Activated CD4-positive, CD25-positive, alpha-beta regulatory T cell (primary cell): ENCODE results near the gene SLC36A3.

ENCODE experiments used
- DNase-seq, 4 experiments: peaks; one replicate each; lab custom pipeline; 2025; lab: John Stamatoyannopoulos, UW

SLC36A3 gene

DNA sequence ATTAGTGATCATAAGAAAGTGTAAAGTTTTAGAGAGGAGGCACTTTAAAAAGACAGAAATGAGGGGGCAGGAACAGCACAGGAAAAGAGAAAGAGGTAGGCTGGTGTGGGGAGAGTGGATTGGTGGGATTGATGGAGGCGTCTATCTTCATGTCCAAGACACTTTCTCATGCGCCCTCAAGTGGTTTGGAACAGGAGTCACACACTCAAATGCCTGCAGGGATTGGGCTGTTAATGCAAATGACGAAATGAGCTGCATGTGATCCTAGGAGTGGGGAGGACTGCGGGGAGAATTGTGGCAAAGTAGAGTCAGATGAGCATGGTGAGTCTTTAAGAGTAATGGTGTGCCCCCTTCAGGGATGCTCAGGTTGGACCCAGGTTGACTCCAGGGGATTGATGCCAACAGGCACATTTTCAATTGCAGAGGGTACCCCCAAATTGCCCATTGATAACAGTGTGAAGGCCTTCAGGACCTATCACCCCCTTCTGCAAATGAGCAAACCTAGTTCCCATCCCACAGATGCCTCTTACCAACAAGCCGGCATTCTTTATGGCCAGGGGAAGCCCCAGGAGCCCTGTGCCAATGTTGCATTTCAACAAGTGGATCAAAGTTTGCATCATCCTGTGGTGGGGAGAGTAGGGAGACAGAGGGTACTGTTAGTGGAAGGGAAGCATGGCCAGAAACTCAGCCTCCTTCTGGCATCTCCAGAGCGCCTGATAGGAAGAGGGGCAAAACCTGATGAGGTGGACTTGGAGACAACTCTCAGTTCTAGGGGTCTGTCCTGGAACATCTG is 5.3 kb downstream of the SLC36A3 start:
- no peak for DNase-seq

DNA sequence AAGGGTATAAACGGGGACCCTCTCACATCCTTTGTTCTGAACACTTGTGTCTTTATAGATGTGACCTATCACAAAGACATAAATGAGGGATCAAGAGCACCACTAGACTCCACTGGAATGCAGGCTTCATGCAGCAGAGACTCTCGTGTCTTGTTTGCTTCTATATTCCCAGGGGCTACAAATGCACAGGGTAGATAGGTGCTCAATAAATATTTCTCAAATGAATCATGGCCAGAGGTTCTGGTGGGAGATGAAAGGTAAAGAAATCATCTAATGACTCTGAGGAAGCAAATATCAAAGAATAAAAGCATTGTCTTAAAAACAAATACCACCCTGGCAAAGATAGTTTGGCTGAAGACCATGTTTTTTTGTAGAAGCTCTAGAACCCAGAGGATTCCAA is 6.6 kb downstream of the SLC36A3 start:
- no peak for DNase-seq

DNA sequence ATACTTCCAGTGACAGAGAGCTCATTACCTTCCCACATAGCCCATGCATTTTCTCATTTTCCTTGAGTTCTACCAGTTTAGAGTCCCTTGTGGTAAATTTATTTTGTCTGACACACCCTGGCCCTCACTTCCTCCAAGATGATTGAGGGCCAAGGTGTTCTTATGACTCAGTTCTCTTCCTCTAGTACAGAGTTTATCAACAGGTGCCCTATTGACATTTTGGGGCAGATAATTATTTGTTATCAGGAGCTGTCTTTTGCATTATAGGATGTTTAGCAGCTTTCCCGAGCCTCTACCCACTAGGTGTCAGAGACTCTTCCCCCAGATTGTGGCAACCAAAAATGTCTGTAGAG is 7.1 kb downstream of the SLC36A3 start:
- no peak for DNase-seq

DNA sequence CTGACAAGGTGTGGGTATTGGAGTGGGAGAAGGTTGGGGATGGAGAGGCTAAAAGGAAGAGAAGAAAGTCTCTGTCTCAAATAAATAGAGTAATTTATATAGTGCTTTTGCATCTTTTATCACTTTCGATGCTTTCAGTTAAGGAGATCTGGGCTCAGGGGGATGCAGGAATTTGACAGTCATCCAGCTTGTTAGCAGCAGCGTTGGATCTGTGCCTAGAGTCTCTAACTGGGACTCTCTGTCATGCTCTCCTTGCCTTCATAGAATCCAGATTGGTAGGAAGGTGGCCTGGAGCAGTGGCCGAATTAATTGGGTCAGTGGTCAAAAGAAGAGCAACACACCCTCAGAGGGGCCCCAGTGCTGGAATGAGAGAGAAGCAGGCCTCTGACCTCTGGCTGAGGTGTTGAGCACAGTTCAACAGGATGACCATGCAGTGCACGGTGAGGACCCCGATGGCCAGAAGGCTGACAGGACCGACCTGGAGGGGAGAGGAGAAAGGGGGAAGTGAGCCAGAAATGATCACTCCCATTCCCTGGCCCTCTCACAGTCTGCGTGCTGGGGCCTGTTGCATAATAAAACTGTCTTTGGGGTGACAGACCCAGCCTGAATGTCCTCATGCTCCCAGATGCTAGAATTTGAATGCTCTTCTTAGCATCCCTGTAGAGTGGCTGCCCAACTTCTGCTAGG is 7.6 kb downstream of the SLC36A3 start:
- no peak for DNase-seq

DNA sequence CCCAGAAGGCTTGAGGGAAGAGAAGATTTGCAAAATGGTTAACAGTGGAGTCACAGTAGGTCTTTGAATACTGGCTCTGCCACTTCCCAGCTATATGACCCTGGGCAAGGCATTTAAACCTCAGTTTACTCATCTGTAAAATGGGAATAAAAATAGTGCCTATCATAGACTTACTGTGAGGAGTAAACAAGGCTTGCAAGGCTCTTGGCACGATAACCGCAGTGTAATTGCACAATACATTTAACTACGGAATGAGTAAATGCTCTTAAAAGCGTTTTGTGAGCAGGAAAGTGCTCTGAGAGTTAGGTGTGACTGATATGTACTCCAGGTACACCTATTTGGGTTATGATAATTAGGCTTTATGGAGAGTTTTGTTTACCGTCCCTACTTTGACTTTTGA is 8.4 kb downstream of the SLC36A3 start:
- no peak for DNase-seq

DNA sequence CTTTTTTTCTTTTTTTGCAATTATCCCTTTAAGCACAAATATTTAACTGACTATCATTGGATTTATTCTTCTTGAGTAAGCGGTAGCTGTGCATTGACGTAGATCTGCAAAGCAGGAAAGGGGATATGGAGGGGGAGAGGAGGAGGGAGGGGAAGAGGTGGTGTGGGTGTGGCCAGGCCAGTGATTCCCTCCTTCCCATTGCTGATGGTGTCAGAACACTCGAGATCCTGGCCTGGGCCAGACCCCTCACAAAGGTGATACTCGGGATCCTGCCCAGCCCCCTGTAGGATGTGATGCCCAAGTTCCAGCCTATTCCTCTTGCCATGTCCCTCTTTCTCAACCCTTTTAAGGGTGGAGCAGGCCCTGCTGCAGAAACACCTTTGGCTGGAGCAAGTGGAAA is 9.9 kb downstream of the SLC36A3 start:
- DNase-seq = no peak

DNA sequence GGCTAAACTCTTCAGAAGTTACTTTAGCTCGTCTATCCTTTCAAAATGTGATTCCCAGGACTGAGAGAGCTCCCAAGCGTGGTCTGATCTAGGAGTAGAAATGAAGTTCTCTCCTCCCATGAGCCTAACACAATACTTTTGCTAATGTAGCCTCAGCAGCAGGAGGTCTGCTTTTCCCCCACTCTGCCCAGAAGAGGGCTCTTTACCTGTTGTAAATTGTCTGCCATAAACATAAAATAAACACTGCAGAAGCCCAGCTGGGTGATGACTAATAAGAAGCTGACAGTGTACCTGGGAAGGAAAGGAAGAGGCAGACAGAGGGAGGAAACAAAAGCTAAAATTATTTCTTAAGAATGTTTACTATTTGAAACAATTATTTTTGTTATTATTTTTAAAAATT is 15.4 kb downstream of the SLC36A3 start:
- no peak for DNase-seq

DNA sequence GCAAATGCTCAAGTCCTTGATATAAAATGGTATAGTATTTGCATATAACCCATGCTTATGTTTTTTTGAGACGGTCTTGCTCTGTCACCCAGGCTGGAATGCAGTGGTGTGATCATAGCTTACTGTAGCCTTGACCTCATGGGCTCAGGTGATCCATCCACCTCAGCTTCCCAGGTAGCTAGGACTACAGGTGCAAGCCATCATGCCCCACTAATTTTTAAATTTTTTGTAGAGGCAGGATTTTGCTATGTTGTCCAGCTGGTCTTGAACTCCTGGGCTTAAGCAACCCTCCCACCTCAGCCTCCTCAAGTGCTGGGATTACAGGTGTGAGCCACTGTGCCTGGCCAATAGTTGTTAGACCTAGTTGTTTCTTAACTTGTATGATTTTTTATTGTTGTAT is 17.3 kb downstream of the SLC36A3 start:
- no peak for DNase-seq

DNA sequence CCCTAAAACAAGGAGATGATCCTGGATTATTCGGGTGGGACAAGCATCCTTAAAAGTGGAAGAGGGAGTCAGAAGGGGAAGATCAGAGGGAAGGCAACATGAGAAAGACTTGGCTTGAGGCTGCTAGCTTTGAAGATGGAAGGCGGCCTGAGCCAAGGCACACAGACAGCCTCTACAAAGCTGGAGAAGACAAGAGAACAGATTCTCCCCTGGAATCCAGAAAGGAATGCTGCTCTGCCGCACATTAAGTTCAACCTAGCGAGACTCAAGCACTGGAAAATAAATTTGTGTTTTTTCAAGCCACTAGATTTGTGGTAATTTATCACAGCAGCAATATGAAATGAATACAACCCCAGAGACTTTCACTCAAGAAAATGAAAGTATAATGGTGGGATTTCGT is 17.9 kb downstream of the SLC36A3 start:
- no peak for DNase-seq

DNA sequence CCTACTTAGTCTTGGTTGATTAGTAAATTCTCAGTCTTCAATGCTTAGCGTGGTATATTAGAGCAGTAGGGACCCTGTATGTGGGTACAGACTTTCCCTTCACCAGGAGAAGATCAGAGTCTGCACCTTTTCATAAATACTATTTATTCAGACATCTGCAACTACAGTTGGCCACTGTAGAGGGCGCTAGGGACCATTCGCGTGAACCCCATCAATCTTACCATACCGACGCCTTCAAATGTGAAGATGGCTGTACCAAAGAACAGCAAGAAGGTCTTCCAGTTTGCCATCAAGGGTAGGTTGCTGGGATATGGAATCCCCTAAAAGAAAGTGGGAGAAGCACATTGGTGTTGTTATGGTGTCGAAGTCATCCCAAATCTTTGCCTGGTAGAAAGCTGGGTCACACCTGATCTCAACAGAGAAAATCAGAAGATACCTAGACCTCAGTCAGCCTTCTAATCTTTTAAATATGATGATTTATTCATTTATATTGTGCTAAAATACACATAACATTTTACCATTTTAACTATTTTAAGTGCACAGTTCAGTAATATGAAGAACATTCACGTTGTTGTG is 19.1 kb downstream of the SLC36A3 start:
- no peak for DNase-seq

DNA sequence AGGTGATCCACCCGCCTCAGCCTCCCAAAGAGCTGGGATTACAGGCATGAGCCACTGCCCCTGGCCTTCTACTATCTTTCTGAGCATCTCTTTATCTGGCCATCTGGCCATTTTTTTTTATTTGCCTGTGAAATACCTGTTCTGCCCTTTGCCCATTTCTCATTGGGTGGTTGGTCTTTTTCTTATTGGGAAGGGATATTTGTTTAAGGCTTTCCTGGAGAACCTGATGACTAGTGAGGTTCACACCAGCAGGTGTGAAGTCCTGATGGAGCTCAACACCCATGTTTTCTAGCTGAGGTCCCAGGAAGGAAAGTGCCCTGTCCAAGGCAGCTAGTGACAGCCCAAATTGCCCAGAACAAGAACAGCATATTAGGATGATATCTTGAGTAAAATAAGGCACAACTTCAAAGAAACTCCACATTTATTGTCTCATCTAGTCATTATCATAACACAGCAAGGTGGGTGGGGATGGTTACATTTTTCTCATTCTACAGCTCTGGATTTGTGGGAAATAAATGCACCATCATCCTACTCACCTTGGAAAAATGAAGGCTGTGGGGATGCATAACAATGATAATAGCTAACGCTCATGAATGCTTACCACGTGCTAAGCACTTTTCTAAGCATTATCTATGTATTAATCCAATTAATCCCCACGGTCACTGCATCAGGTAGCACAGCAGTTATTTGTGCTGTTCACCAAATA is 20.3 kb downstream of the SLC36A3 start:
- DNase-seq = no peak

DNA sequence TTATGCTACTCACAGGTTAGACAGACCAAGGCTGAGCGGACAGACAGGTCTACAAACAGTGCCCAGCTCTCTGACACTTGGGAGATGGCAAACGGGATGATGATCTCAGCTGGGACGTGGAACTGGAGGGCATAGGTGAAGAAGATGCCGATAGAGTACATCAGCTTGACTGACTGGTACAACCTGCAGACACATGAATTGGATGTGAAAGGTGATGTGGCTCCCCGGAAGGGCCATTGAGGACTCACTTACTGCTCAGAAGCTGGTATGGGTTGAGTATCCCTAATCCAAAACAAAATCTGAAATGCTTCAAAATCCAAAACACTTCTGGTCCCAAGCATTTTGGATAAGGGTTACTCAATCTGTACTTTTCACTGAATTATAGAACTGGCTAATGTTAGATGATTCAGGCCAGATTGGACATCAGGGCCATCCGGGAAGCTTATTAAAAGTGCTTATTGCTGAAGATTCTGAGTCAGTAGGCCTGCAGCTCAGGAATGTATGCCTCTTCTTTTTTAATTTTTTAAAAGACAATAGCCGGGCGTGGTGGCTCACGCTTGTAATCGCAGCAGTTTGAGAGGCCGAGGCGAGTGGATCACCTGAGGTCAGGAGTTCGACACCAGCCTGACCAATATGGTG is 22.4 kb downstream of the SLC36A3 start:
- no peak for DNase-seq

DNA sequence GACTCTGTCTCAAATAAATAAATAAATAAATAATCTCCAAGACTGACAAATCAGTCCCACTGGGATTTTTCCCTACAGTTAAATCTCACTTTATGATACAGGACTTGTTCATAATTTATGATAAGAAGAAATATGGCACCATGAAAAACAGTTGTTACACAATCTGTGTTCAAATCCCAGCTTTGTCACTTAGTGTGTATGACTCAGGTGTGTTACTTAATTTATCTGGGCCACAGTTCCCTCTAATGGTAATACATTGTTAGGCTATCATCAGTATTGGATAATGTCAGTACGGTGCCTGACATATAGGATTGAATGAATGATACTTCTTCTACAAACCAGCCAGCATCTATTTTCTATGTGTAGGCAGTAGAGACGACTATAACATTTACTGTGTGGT is 23.1 kb downstream of the SLC36A3 start:
- no peak for DNase-seq

DNA sequence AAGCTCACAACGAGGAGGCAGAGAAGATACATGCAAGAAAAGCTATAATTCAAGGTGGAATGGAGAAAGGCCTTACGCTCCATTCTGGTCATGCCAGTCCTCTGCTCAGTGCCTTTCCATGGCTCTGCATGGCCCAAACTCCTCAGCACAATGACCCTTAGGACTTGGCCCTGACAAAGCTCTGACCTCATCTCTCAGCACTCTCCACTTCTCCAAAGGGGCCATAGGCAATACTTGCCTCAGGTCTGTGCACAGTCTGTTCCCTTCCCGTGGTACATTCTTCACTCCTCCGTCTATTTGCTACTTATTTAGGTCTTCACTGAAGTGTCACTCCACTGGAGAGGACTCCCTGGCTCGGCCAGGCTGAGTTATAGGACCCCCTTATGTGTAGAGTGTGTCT is 24.7 kb downstream of the SLC36A3 start:
- DNase-seq = no peak

DNA sequence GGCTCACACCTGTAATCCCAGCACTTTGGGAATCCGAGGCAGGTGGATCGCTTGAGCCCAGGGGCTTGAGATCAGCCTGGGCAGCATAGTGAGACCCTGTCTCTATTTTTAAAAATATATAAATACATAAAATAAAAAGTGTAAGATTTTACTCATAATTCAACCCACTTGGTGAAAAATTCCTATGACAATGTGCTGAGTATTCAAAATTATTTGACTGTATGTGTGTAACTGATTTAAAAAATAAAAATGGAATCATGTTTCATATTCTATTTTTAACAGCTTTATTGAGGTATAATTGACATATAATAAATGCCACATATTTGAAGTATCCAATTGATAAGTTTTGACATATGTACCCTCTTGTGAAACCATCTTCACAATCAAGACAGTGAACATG is 27.8 kb downstream of the SLC36A3 start:
- no peak for DNase-seq

DNA sequence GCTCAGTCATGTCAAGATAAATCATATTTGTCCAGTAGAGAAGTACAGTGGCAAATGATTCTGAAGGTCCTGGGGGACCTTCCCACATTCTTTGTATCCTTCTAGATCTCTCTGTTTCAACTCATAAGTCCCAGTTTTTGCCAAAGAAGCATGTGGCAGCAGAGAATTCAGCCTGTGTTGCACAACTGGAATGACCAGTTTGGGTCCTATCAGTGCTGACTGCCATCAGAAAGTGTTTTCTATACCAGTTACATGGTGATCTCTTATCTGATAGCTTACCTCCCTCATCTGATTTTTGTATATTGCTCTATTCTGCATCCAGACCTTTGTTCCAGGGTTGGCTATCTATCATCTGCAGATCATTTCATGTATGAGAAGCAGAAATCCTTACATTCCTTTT is 28.9 kb downstream of the SLC36A3 start:
- no peak for DNase-seq

DNA sequence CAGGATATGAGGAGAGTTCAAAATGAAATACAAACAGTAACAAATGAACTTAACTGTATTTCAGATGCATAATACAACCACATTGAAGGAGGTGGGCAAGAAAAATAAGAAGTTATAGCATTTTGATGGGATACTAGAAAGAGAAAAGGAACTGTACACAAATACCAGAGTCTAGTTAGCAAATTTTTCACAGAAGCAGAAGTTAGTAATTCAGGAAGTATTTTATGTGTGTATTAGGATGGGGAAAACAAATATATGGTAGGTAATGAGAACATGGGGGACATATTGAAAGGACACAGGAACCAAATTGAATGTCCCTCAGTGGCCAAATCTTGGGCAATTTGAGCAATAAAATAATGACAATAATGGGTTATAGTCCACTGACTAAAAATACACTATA is 32.2 kb downstream of the SLC36A3 start:
- DNase-seq = no peak

DNA sequence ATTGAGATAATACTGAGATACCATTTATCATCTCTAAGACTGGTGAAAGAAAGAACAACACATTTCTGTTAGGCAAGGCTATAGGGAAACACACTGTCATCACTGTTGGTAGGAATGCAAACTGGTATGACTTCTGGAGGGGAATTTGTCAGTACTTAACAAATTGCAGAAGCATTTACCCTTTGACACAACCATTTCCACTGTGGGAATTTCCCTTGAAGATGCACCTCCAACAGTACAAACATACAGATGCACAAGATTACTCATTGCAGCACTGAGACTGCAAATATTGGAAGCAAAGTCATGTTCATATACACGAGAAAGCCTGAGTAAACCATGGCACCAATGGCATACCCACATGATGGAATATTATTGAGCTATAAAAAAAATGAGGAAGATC is 33.0 kb downstream of the SLC36A3 start:
- DNase-seq = no peak

DNA sequence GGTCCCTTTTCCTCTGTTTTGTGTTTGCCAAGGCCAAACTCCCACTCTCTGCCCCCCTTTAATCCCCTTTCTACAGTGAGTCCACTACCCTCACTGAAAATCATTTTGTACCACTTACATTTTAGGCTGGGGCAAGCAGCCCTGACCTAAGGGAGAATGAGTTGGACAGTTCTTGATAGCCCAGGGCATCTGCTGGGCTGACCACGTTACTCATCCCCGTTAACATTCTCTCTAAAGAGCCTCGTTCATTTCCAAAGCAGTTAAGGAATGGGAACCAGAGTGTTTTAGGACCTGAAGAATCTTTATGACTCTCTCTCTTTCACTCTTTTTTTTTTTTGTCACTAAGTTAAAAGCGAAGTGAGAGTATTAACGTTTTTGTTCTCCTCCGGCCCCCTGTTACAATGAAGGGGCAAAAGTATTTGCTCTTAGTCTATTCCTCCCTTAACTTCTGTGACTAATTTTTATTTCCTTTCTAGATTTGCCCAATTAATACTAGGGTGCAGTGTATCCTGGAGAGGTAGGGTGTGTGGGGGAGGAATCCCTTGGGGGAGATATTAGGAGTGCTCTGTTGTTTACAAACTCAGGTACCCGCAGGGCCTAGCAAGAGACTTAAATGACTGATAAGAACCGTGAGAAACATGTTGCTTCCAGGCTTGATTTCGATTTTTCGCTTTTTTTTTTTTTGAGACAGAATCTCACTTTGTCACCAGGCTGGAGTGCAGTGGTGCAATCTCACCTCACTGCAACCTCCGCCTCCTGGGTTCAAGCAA is 35.9 kb downstream of the SLC36A3 start:
- no peak for DNase-seq

DNA sequence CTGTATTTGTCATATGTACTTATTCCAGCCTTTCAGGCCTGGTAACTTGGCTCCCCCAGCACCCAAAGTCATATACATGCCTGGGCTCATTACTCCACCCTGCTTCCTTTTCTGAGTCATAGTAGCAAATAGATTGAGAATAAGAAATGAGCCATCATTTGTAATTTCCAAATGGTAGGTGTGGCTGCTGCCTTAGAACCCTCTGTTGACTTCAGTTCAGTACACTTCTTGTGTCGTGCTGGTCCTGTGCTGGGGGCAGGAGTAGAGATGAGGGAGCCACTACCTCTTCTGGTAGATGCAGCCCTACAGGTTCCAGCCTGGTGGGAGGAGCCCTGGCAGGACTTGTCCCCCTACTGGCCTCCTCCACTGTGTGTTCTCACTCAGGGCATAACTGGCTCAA is 39.5 kb downstream of the SLC36A3 start:
- no peak for DNase-seq

DNA sequence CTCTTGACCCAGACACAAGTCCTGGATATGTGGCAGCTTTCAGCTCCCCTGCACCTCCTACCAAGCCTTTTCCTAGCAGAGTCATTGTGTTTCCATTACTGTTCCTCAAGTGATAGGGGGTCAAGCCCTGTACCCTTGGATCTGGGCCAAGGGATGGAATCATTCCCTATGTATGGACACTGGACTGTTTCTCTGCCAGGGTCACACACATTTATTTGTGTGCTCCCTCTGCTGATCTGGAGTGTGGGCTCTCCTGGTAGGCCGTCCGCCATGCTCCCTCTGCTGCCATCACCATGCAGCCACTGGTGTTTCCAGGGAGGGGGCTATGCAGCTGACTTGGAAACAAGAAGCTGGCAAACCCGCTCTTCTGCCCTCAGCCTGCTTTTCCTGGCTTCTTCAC is 41.0 kb downstream of the SLC36A3 start:
- DNase-seq = no peak

DNA sequence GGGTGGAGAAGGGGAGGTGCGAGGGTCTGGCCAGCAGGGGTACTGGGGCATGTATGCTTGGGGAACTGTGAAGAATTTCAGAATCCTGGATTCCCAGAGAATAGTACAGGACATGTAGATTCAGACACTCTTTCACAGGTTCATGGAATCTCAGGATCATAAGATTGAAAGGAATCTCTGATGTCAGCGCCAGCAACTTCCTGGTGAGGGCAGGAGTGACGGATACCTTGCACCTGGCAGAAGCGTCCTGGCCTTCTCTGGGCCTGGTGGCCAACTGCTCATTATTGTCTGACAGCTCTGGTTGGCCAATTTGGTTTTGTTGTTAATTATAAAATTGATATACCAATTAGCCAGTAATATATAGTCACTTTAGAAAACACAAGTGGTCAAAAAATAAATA is 43.6 kb downstream of the SLC36A3 start:
- no peak for DNase-seq
